Prostate gland (tissue), 2 donors: ENCODE data around the gene GFOD2. TPM values are rescaled to one million over a fixed set of nuclear protein-coding genes. Genes with fewer than 3 reads are reported as not detected.

Experiments
- DNase-seq: peaks from one replicate; pipeline ENCODE4 v3.0.0-alpha.2; 2019; ENCODE audit warnings: low spot score
- H3K27ac ChIP-seq, 2 donors: fragments of 200-600 bp; sonication (generic); 2 replicates each; pipeline ENCODE4 v1.5.1; 2017 to 2019
- H3K27me3 ChIP-seq: fragments of 200-600 bp; sonication (generic); replicated peaks from 2 replicates; pipeline ENCODE4 v1.5.1; 2019; ENCODE audit not compliant: insufficient read depth
- H3K36me3 ChIP-seq, 2 donors: fragments of 200-600 bp; sonication (generic); 1 replicate in 1 of 2; 2 replicates in 1 of 2; pipeline versions ENCODE4 v1.5.1 to v1.8.1; 2017 to 2019
- H3K4me1 ChIP-seq: fragments of 200-600 bp; sonication (generic); replicated peaks from 2 replicates; pipeline ENCODE4 v1.5.1; 2019
- H3K4me3 ChIP-seq, 2 donors: fragments of 200-600 bp; sonication (generic); 2 replicates each; pipeline ENCODE4 v1.5.1; 2017 to 2019
- H3K9me3 ChIP-seq: fragments of 200-600 bp; sonication (generic); 2 replicates; pipeline ENCODE4 v1.5.1; 2017
- POLR2A ChIP-seq: fragments of 450-650 bp; IDR thresholded peaks from one replicate; pipeline ENCODE4 v1.6.1; 2016; ENCODE audit warnings: antibody characterized with exemption, mild to moderate bottlenecking
- POLR2AphosphoS5 ChIP-seq: sonication (generic); formaldehyde crosslinking; IDR thresholded peaks from one replicate; pipeline ENCODE4 v1.6.1; 2017; ENCODE audit warnings: antibody characterized with exemption
- WGBS: methylation state at CpG from one replicate; pipeline ENCODE4 v1.1.5; 2018; 5-methylcytosine and 5-hydroxymethylcytosine counted together
- intact Hi-C: fragments of 100-400 bp; cut with DNase I; formaldehyde crosslinking; loops from one replicate; pipeline ENCODE4 v1.14.2; 2022
- total RNA-seq, 2 donors: library from RNA; depleted of rRNA; stranded (reverse); fragments of >200 nt; gene quantifications; one replicate each; pipeline ENCODE4 v1.1.0, GENCODE V29; 2016
- TF ChIP-seq, protein P1 (sequence below), 4 experiments: fragments of 200-600 bp in 2 of 4; fragments of 450-650 bp in 2 of 4; sonication (generic) in 2 of 4; IDR thresholded peaks; 1 replicate in 3 of 4; 2 replicates in 1 of 4; pipeline ENCODE4 v1.5.1; 2016 to 2019; ENCODE audit warnings: antibody characterized with exemption in 4 of 4, mild to moderate bottlenecking in 2 of 4, moderate library complexity in 2 of 4

Gene GFOD2
- total RNA-seq, 2 donors from 2014 or later, result 16.0 to 27.4 TPM

- TF ChIP-seq, protein P1, sequence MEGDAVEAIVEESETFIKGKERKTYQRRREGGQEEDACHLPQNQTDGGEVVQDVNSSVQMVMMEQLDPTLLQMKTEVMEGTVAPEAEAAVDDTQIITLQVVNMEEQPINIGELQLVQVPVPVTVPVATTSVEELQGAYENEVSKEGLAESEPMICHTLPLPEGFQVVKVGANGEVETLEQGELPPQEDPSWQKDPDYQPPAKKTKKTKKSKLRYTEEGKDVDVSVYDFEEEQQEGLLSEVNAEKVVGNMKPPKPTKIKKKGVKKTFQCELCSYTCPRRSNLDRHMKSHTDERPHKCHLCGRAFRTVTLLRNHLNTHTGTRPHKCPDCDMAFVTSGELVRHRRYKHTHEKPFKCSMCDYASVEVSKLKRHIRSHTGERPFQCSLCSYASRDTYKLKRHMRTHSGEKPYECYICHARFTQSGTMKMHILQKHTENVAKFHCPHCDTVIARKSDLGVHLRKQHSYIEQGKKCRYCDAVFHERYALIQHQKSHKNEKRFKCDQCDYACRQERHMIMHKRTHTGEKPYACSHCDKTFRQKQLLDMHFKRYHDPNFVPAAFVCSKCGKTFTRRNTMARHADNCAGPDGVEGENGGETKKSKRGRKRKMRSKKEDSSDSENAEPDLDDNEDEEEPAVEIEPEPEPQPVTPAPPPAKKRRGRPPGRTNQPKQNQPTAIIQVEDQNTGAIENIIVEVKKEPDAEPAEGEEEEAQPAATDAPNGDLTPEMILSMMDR (IDR thresholded peaks at IDR 0.05), result no peak
- TF ChIP-seq POLR2A (no peak), POLR2AphosphoS5 (no peak)
- Histone ChIP-seq H3K27me3 (no peaks in the 10 kb centered on the region), H3K9me3 (no peaks in the 10 kb centered on the region), H3K4me3 (no peak overlapping the region), H3K36me3 (no peaks in the 10 kb centered on the region), H3K4me1 (no peaks in the 10 kb centered on the region), H3K27ac (no peak overlapping the region)
- DNase-seq, result no peak
- intact Hi-C loops, result no loop called here
- WGBS, result 94% methylated on average over 3 of the region's 3 CpGs
These were observed 30.4 kb upstream of the GFOD2 start for GRCh38 chr16:67749436-67750078.

GRCh38 chr16:67748834-67749233, 29.7 kb upstream of the GFOD2 start:
- intact Hi-C loops, result no loop called here
- H3K4me3 ChIP-seq, result no peak overlapping the region
- H3K9me3 ChIP-seq, result no peaks in the 10 kb centered on the region
- WGBS, result 78% methylated on average over 3 of the region's 3 CpGs
- H3K36me3 ChIP-seq, result no peaks in the 10 kb centered on the region
- no peak overlapping the region for H3K27ac ChIP-seq
- no peak for DNase-seq
- H3K4me1 ChIP-seq, result no peaks in the 10 kb centered on the region
- no peaks in the 10 kb centered on the region for H3K27me3 ChIP-seq
- TF ChIP-seq, protein P1 (IDR thresholded peaks at IDR 0.05), result no peak
- TF ChIP-seq POLR2AphosphoS5 (no peak), POLR2A (no peak)

DNA sequence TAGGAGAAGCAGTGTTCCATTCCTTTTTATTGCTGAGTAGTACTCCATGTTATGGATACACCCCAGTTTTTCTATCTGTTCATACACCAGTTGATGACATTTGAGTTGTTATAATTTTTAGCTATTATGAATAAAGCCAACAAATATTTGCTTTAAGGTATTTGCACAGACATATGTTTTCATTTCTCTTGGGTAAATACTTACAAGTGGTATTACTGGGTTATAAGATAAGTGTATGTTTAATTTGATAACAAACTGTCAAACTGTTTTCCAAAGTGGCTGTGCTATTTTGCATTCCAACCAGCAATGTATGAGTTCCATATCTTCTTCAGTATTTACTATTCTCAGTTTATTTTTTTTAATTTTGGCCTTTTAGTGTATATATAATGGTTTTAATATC, 27.7 kb upstream of the GFOD2 start:
- no peak overlapping the region for H3K4me3 ChIP-seq
- H3K9me3 ChIP-seq, result no peaks in the 10 kb centered on the region
- TF ChIP-seq, protein P1 (IDR thresholded peaks at IDR 0.05), result no peak
- TF ChIP-seq POLR2A, result no peak
- no peak for TF ChIP-seq POLR2AphosphoS5
- H3K4me1 ChIP-seq, result no peaks in the 10 kb centered on the region
- H3K36me3 ChIP-seq, result no peaks in the 10 kb centered on the region
- no peak overlapping the region for H3K27ac ChIP-seq
- no peak for DNase-seq
- intact Hi-C loops, result no loop called here
- H3K27me3 ChIP-seq, result no peaks in the 10 kb centered on the region

DNA sequence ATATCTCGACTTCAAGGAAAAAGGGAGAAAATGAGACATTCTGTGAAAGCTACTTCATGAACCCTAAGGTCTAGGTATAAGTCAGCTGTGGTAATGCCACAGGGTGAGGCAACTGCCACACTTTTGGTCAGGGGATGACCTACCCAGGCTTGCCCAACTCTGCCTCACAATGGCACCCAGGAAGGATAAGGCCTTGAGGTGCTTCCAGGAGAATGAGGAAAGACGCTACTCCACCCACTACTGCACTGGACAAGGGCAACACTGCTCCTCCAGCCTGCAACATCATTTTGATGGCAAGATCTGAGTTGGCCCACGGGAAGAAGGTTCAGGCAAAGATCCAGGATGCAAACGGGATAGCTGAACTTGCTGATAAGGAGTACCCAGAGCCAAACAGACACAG, 22.0 kb upstream of the GFOD2 start:
- H3K36me3 ChIP-seq, result peaks cover 0 to 2% of the 10 kb centered on the region in 2 donors
- intact Hi-C loops, result no loop called here
- no peak overlapping the region for H3K4me3 ChIP-seq
- H3K9me3 ChIP-seq, result no peaks in the 10 kb centered on the region
- no peak for DNase-seq
- WGBS, result 82% methylated on average over 4 of the region's 4 CpGs
- TF ChIP-seq, protein P1 (IDR thresholded peaks at IDR 0.05), result no peak
- TF ChIP-seq POLR2AphosphoS5 (no peak), POLR2A (no peak)
- no peaks in the 10 kb centered on the region for H3K27me3 ChIP-seq
- H3K4me1 ChIP-seq, result no peaks in the 10 kb centered on the region
- no peak overlapping the region for H3K27ac ChIP-seq

GRCh38 chr16:67740391-67740790, 21.3 kb upstream of the GFOD2 start:
- no peaks in the 10 kb centered on the region for H3K9me3 ChIP-seq
- no peaks in the 10 kb centered on the region for H3K4me1 ChIP-seq
- WGBS, result 97% methylated on average over 3 of the region's 3 CpGs
- no peak for DNase-seq
- intact Hi-C loops, result no loop called here
- peaks cover 0 to 2% of the 10 kb centered on the region in 2 donors for H3K36me3 ChIP-seq
- H3K4me3 ChIP-seq, result no peak overlapping the region
- TF ChIP-seq, protein P1 (IDR thresholded peaks at IDR 0.05), result no peak
- TF ChIP-seq POLR2A, result no peak
- no peak for TF ChIP-seq POLR2AphosphoS5
- no peaks in the 10 kb centered on the region for H3K27me3 ChIP-seq
- no peak overlapping the region for H3K27ac ChIP-seq
